ENCODE measurements around the gene SLC22A4. TPM values are rescaled to one million over a fixed set of nuclear protein-coding genes. Genes with fewer than 3 reads are reported as not detected.

The SLC22A4 gene
- total RNA-seq, 1 donor from 2014 or later: 0.25 TPM

GRCh38 chr5:132371603-132371994, 77.4 kb downstream of the SLC22A4 start:
- intact Hi-C loops (cut with micrococcal nuclease): loop anchor here (5.0 kb wide), 1 partner anchor 144 kb away; the partner anchor contains the start of gene P4HA2

DNA sequence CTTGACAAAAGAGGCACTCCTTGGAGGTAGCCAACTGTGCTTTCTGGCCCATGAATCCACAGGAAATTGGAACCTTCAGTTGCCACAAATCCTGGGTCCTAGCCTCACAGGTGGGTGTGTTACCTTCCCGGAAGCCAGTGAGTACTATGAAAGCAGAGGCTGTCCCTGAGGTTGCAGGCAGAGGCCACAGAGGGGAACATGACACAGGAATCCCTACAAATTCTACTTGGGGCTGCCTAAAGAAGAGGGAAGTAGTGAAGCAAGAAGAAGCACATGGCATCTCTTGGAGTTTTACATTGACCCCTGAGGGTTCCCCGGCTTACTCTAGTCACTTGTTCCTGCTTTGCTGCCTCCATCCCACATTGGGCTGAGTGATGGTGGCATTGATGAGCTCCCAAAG, 77.9 kb downstream of the SLC22A4 start:
- intact Hi-C loops (cut with micrococcal nuclease): loop anchor here (5.0 kb wide), 1 partner anchor 145 kb away; the partner anchor contains the start of gene P4HA2

DNA sequence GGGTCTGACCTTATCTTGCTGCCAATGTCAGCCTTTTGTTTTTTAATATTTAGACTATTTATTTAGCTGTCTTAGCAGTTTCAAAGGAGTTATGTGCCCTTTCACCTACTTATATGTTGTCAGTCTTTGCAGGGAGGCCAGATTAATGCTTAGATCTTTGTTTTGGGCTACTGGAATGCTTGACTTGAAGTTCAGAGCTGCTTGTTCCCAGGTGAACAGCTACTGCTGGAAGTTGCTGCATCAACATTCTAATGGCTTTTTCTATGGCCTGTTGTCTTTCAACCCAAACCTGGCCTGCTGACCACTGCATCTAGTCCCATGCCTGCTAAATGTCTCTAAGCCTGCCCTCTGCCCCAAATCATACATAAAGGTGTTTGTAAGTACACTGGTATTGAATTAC, 78.3 kb downstream of the SLC22A4 start:
- intact Hi-C loops (cut with micrococcal nuclease): loop anchor here (5.0 kb wide), 1 partner anchor 145 kb away; the partner anchor contains the start of gene P4HA2

- intact Hi-C loops (cut with micrococcal nuclease): no loop called here
Measured at GRCh38 chr5:132375957-132376356, 81.8 kb downstream of the SLC22A4 start.

DNA sequence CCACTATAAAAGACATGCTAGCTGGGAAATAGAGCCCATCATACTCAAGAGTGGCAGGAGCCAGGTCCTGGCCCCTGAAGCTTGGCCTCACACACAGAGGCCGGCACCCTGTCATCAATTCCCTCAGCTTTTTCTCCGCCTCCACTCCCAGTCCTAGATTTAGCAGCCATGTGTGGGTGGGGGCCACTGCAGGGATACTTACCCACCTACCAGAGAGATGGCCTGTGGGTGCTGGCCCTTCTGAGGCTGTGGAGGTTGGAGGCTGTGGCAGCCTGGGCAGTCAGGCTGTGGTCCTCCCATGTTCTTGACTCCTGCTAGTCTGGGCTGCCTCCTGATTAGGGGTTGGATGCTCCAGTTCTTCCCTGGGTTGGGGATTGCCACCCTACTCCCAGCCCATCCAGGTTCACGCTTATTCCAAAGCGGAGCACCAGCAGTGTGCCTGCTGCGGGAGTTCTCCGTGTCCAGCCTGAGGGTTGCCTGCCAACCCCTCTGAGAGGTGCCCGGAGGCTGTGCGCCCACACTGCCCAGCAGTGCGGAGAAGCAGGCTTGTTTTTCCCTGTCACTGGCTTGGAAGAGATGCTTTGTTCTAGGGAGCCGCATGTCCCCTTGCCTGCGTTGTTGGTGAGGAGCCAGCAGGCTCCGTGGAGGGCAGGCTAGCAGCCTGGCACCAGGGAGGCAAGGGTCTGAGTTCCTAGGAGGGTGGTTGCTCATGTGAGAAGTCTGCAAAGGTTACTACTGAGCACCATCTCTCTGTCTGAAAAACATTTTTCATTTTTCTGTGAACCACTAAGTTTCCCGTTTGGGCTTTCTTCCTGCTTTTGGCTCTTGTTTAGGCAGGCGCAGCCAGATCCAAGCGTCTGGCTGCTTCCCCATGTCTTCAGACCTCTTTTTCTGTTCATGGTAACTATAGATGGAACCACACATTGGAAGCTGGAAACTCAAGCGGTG, 82.8 kb downstream of the SLC22A4 start:
- intact Hi-C loops (cut with micrococcal nuclease): no loop called here

DNA sequence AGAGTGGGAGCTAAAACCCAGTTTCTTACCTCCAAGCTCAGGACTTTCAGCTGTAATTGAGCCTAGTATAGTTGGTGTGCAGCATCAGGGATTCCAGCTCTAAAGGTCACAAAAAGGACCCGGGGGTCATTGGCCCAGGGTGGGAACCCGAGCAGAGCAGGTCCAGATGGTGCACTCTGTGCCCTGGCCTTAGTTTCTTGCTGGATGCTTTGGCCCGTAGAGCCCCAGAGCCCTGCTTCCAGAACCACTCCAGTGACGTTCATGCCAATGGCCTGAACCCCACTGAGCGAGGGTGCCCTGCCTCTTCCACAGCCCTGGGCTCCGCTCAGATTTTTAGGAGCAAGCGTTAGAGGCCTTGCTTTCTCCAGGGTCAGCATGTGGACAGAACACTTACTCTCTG, 83.5 kb downstream of the SLC22A4 start:
- intact Hi-C loops (cut with micrococcal nuclease): no loop called here

- intact Hi-C loops (cut with micrococcal nuclease): no loop called here
Measured at GRCh38 chr5:132378580-132378979, 84.4 kb downstream of the SLC22A4 start.

DNA sequence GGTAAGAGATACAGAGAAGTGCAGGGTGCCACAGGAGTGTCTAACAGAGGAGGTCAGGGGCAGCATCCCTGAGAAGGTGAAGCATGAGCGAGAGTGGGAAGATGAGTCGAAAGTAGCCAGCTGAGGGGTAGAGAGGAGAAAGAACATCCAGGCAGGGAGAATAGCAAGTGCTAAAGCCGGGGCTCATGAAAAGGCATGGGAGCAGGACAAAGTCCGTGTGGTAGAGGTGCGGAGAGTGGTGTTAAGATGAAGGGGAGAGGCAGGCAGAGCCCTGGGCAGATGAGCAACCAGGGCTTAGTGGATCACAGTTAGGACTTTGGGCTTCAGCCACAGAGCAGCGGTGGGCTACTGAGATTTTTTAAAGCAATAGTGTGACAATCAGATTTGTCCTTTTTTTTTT, 85.9 kb downstream of the SLC22A4 start:
- intact Hi-C loops (cut with micrococcal nuclease): no loop called here

- intact Hi-C loops (cut with micrococcal nuclease): no loop called here
Measured at GRCh38 chr5:132380741-132381140, 86.5 kb downstream of the SLC22A4 start.

DNA sequence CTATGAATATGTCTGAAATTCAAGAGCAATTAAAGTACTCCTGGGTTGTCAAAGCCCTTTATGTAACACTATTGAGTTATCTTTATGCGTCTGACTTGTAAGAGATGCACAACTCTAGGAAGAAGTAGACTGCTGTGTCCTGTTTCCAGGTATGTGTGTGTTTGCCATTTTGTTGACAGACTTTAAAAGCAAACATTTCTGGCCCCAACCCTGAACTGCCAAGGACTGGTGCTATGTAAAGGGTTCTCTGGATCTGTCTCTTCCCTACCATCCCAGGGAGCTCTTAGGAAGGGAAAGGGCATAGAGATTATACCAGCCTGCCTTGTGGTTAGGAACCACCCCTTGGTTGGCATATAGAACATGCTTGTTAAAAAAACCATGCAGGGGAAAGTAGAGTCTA, 87.4 kb downstream of the SLC22A4 start:
- intact Hi-C loops (cut with micrococcal nuclease): no loop called here

DNA sequence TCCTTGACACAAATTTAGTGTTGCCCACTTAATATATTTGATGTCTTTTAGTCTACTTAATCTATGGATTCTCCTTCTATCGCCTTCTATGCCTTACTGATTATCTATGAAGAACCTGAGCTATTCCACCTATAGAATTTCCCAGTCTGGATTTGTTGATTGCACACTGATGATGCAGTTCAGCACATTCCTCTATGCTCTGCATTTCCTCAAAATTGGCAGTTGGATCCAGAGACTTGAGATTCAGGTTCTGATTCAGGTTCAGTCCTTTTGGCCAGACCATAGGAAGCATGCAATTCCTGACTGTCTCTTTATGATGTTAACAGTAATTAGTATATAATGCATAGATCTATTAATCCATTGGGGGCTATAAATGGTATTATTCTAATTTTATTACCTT, 89.1 kb downstream of the SLC22A4 start:
- intact Hi-C loops (cut with micrococcal nuclease): no loop called here

DNA sequence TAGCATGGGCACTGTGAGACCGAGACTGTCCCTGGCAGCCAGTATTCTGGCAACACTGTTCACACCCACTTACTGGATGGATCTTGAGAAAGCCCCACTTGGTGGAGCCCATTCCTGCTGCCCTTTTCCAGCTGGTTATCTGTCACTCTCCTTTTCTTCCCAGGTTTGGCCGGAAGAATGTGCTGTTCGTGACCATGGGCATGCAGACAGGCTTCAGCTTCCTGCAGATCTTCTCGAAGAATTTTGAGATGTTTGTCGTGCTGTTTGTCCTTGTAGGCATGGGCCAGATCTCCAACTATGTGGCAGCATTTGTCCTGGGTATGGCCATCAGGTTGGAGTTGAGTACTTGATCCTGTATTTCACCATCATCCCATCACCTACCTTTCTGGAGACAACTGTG, 89.8 kb downstream of the SLC22A4 start:
- intact Hi-C loops (cut with micrococcal nuclease): no loop called here

- intact Hi-C loops (cut with micrococcal nuclease): loop anchor here (5.0 kb wide), 1 partner anchor 353 kb away; the partner anchor contains the start of gene KIF3A
Measured at GRCh38 chr5:132384506-132385050, 90.4 kb downstream of the SLC22A4 start.

DNA sequence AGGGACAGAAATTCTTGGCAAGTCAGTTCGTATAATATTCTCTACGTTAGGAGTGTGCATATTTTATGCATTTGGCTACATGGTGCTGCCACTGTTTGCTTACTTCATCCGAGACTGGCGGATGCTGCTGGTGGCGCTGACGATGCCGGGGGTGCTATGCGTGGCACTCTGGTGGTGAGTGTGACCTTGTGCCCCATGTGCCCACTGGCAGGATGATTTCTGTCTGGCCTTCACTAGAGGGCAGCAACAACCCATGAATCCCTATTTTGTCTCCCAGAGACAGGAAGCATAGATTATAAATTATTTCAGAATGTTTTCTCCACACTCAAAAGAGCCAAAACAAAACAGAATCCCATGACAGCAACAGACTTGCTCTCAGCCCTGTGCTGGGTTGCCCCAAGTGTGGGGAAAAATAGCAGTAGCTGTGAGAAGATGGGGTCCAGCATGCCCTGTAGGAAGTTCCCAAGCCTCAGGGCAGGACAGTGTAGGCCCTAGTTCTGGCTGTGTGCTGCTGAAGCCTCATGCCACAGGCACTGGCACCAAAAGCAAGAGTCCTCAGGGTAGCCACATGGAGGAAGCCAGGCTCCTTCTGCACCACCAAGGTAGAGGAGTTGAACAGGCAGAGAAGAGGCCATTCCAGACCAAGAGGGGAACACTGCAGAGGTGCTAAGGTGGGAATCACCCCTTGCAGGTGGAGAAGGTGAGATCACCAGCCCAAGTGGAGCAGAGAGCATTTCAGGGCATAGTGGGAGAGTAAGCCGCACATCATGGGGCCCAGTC, 91.3 kb downstream of the SLC22A4 start:
- intact Hi-C loops (cut with micrococcal nuclease): loop anchor here (1.0 to 5.0 kb wide), 6 partner anchors 26 to 497 kb away; partner anchors contain the start of gene KIF3A

DNA sequence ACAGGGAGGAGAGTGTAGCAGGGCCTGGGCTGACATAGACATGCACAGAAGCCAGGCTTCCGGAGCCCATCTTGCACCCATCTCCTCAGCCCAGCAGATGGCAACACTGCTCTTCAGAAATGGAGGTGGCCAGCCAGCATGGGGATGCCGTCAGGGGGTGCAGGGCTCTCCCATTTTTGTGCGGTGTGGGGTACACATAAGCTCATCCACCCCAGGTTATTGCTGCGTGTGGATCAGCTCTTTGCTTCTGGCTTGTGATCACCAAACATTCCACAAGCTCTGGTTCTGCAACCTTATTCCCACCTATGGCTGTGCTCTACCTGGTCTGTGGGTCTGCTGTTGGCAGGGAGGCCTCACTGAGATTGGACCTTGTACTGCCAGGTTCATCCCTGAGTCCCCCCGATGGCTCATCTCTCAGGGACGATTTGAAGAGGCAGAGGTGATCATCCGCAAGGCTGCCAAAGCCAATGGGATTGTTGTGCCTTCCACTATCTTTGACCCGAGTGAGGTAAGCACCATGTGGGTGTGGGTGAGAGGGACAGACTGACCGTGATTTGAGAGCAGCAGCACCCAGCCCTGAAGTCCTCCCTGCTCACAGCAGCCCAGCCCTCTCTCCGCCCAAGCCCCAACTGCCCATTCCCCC, 92.6 kb downstream of the SLC22A4 start:
- intact Hi-C loops (cut with micrococcal nuclease): loop anchor here (1.0 to 5.0 kb wide), 6 partner anchors 25 to 496 kb away; partner anchors contain the start of gene KIF3A

GRCh38 chr5:132387640-132388117, 93.5 kb downstream of the SLC22A4 start:
- intact Hi-C loops (cut with micrococcal nuclease): loop anchor here (2.0 to 5.0 kb wide), 4 partner anchors 323 to 495 kb away; partner anchors contain the start of gene KIF3A

DNA sequence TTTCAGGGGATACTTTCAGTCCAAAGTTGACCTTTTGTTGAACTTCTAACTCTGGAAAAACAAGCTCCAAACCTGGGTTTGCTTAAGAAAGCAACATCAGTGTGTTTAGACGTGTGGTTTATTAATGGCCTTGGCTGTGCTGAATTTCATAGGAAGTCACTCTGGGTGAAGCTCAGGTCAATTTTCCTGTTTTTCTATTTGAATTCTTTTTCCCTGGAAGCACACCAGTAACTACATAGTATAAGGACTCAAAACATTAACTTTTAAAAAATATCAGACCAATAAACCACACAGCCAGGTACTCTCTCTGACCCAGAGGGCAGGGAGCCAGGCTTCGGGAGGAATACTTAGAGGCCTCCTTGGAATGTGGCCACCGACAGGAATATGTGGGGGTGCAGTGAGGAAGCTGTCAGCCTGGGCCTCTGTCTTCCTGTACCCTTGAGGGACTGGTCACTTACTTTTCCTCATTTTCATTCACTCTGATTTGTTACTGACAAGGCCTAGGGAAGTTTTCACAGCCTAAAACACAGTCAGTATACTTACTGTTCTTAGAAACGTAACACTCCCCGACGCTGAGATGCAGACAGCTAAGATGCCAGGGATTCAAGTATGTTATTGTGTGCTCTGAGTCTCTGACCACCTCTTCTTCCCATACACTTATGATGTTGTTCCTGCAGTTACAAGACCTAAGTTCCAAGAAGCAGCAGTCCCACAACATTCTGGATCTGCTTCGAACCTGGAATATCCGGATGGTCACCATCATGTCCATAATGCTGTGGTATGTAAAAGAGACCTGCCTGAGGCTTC, 94.3 kb downstream of the SLC22A4 start:
- intact Hi-C loops (cut with micrococcal nuclease): loop anchor here (5.0 kb wide), 1 partner anchor 349 kb away; the partner anchor contains the start of gene KIF3A

DNA sequence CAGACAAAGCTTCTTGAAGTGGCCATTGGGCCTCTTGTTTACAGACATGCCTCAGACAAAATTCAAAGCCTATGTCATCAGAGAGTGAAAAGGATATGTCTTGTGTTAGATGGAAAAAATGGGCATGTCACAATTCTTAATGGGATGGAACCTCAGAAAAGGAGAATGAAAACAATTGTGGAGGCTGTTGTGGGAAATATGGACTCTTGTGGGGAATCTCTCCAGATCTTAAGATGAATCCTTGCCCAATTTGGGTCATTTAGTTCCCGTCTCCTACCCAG, 94.8 kb downstream of the SLC22A4 start:
- intact Hi-C loops (cut with micrococcal nuclease): loop anchor here (5.0 kb wide), 1 partner anchor 348 kb away; the partner anchor contains the start of gene KIF3A

- intact Hi-C loops (cut with micrococcal nuclease): loop anchor here (5.0 kb wide), 1 partner anchor 348 kb away; the partner anchor contains the start of gene KIF3A
Measured at GRCh38 chr5:132389585-132390286, 95.5 kb downstream of the SLC22A4 start.

Data from T-helper 2 cell treated with Interferon-gamma antibody and Interleukin-4, amounts not matched to agents 100 ng/mL and 5 ng/mL, for 36 hours (primary cell).